ENCODE data around the gene ITPR1.

- TF ChIP-seq CTCF (IDR thresholded peaks at IDR 0.05): no peak
- no peak for TF ChIP-seq POLR2A (IDR thresholded peaks at IDR 0.05)
These were observed 29.8 kb downstream of the ITPR1 start for GRCh38 chr3:4522947-4523346.

Measured in esophagus squamous epithelium (tissue), 4 donors.